Right lobe of liver (tissue), 4 donors: Measurements from ENCODE around the gene GGT6.

Source experiments
- CTCF ChIP-seq, 4 donors: fragments of 200-600 bp in 3 of 4; fragments of 450-650 bp in 1 of 4; IDR thresholded peaks; one replicate each; pipeline versions ENCODE4 v1.5.1 to v1.8.0; 2016 to 2022; ENCODE audit warnings: antibody characterized with exemption in 4 of 4, mild to moderate bottlenecking in 2 of 4
- POLR2A ChIP-seq: fragments of 450-650 bp; IDR thresholded peaks from one replicate; pipeline ENCODE4 v1.6.1; 2017; ENCODE audit warnings: antibody characterized with exemption, mild to moderate bottlenecking
- donor health status: DM: no; HTN: no; CAD: no.
- donor health status: DM: no; HTN: no; CAD: no.
- donor health status: DM: no; HTN: yes; CAD: no.

- TF ChIP-seq POLR2A (no peak), CTCF (IDR thresholded peaks at IDR 0.05) (no peak)
Measured at GRCh38 chr17:4548721-4549531, 11.5 kb downstream of the GGT6 start.
